H1 (cell line): ENCODE data around the gene TERB1. TPM values are rescaled to one million over a fixed set of nuclear protein-coding genes. Genes with fewer than 3 reads are reported as not detected.

Source experiments
- CTCF ChIA-PET: fragments of 300-600 bp; sonication (Branson Sonifier 250); formaldehyde crosslinking; loops from one replicate; lab custom pipeline; 2021; ENCODE audit not compliant: partially characterized antibody; lab: Charles Lee
- POLR2A ChIA-PET: fragments of 300-600 bp; sonication (Branson Sonifier 250); formaldehyde crosslinking; loops from one replicate; lab custom pipeline; 2021; ENCODE audit warnings: inconsistent platforms; ENCODE audit not compliant: partially characterized antibody; lab: Charles Lee
- DNase-seq, 2 experiments: peaks; one replicate each; pipeline versions ENCODE4 v3.0.0 to v3.0.0-alpha.2; 2010 to 2022; ENCODE audit warnings: low spot score in 2 of 2, low read depth in 1 of 2, mixed read lengths in 1 of 2
- FAIRE-seq: peaks from 2 replicates; lab custom pipeline; 2011; peaks lifted over from hg19 to GRCh38; lab: Jason Lieb, UNC
- H2AFZ ChIP-seq: 2 replicates; pipeline ENCODE4 v1.8.1; 2012; ENCODE audit warnings: low read length, inconsistent platforms
- H2AK5ac ChIP-seq: 2 replicates; pipeline ENCODE4 v1.6.1; 2013; ENCODE audit warnings: low read depth, low read length
- H2BK120ac ChIP-seq: replicated peaks from 2 replicates; pipeline ENCODE3; 2013; ENCODE audit warnings: low read depth, low read length, inconsistent platforms
- H2BK12ac ChIP-seq: 2 replicates; pipeline ENCODE4 v1.6.1; 2013; ENCODE audit warnings: low read depth, low read length
- H2BK15ac ChIP-seq: 2 replicates; pipeline ENCODE4 v1.6.1; 2013; ENCODE audit warnings: low read length
- H2BK20ac ChIP-seq: 2 replicates; pipeline ENCODE4 v1.6.1; 2013; ENCODE audit warnings: low read length
- H2BK5ac ChIP-seq: 2 replicates; pipeline ENCODE4 v1.6.1; 2013; ENCODE audit warnings: low read depth, low read length
- H3K14ac ChIP-seq: 2 replicates; pipeline ENCODE4 v1.6.1; 2013; ENCODE audit warnings: inconsistent platforms; ENCODE audit not compliant: insufficient read length
- H3K18ac ChIP-seq: 2 replicates; pipeline ENCODE4 v1.6.1; 2013; ENCODE audit warnings: low read length; ENCODE audit errors: extremely low read depth
- H3K23ac ChIP-seq: 2 replicates; pipeline ENCODE4 v1.6.1; 2013; ENCODE audit warnings: inconsistent platforms; ENCODE audit not compliant: insufficient read length
- H3K23me2 ChIP-seq: 2 replicates; pipeline ENCODE4 v1.6.1; 2013; ENCODE audit warnings: low read depth, low read length
- H3K27ac ChIP-seq: 2 replicates; pipeline ENCODE4 v1.6.1; 2011; ENCODE audit warnings: low read depth, low read length, inconsistent platforms
- H3K27me3 ChIP-seq, 4 experiments: replicated peaks in 1 of 4; 1 replicate in 1 of 4; 2 replicates in 3 of 4; pipeline versions ENCODE4 v1.6.1 to v1.8.1; 2011 to 2013; ENCODE audit warnings: low read length in 3 of 4, mild to moderate bottlenecking in 3 of 4, inconsistent platforms in 2 of 4, mixed read lengths in 2 of 4, moderate library complexity in 1 of 4; ENCODE audit not compliant: control insufficient read depth in 3 of 4, insufficient read depth in 3 of 4; ENCODE audit errors: extremely low read depth in 1 of 4
- H3K36me3 ChIP-seq, 4 experiments: 2 replicates each; pipeline versions ENCODE4 v1.6.1 to v1.8.1; 2011 to 2013; ENCODE audit warnings: mild to moderate bottlenecking in 4 of 4, low read length in 3 of 4, moderate library complexity in 2 of 4, control low read depth in 1 of 4, inconsistent platforms in 1 of 4; ENCODE audit not compliant: insufficient read depth in 4 of 4, control insufficient read depth in 2 of 4
- H3K4ac ChIP-seq: replicated peaks from 2 replicates; pipeline ENCODE3; 2013; ENCODE audit warnings: low read length, low read depth, mixed read lengths, inconsistent platforms; ENCODE audit not compliant: insufficient read length
- H3K4me1 ChIP-seq, 4 experiments: replicated peaks in 1 of 4; 1 replicate in 1 of 4; 2 replicates in 3 of 4; pipeline versions ENCODE4 v1.6.1 to v1.8.1; 2011 to 2013; ENCODE audit warnings: low read length in 3 of 4, inconsistent platforms in 2 of 4, mixed read lengths in 1 of 4; ENCODE audit not compliant: insufficient read depth in 4 of 4, control insufficient read depth in 3 of 4
- H3K4me2 ChIP-seq, 2 experiments: 2 replicates each; pipeline versions ENCODE4 v1.6.1 to v1.8.1; 2011 to 2013; ENCODE audit warnings: low read depth in 2 of 2, low read length in 2 of 2, control low read depth in 1 of 2, inconsistent platforms in 1 of 2, mild to moderate bottlenecking in 1 of 2; ENCODE audit not compliant: insufficient read depth in 1 of 2
- H3K4me3 ChIP-seq, 4 experiments: fragments of 200-600, 300-600 bp in 1 of 4; sonication (generic), shearing (Covaris generic), sonication (Bioruptor Twin) in 1 of 4; 2 replicates each; pipeline versions ENCODE4 v1.5.1 to v1.8.1; 2011 to 2016; ENCODE audit warnings: low read length in 4 of 4, low read depth in 3 of 4, control low read depth in 2 of 4, inconsistent platforms in 2 of 4, mild to moderate bottlenecking in 2 of 4, mixed read lengths in 1 of 4, moderate library complexity in 1 of 4; ENCODE audit not compliant: insufficient read depth in 2 of 4; ENCODE audit errors: extremely low read depth in 1 of 4
- H3K56ac ChIP-seq: replicated peaks from 2 replicates; pipeline ENCODE3; 2013; ENCODE audit warnings: low read depth, mild to moderate bottlenecking, mixed read lengths, low read length, inconsistent platforms; ENCODE audit not compliant: insufficient read length
- H3K79me1 ChIP-seq: 2 replicates; pipeline ENCODE4 v1.6.1; 2013; ENCODE audit warnings: low read depth, low read length, control low read depth
- H3K79me2 ChIP-seq, 2 experiments: 2 replicates each; pipeline versions ENCODE4 v1.6.1 to v1.8.1; 2012 to 2013; ENCODE audit warnings: low read length in 2 of 2, mild to moderate bottlenecking in 2 of 2, inconsistent platforms in 1 of 2; ENCODE audit not compliant: insufficient read depth in 2 of 2, control insufficient read depth in 1 of 2
- H3K9ac ChIP-seq, 4 experiments: replicated peaks in 1 of 4; 1 replicate in 1 of 4; 2 replicates in 3 of 4; pipeline versions ENCODE4 v1.6.1 to v1.8.1; 2011 to 2013; ENCODE audit warnings: low read depth in 3 of 4, low read length in 3 of 4, control low read depth in 2 of 4, mild to moderate bottlenecking in 2 of 4, moderate library complexity in 2 of 4, inconsistent platforms in 1 of 4; ENCODE audit errors: extremely low read depth in 1 of 4
- H3K9me3 ChIP-seq, 2 experiments: 2 replicates each; pipeline versions ENCODE4 v1.6.1 to v1.8.1; 2012 to 2013; ENCODE audit warnings: mild to moderate bottlenecking in 2 of 2, moderate library complexity in 2 of 2, control low read depth in 1 of 2, inconsistent platforms in 1 of 2, low read depth in 1 of 2, low read length in 1 of 2, mixed read lengths in 1 of 2; ENCODE audit not compliant: insufficient read depth in 2 of 2
- H4K20me1 ChIP-seq, 2 experiments: replicated peaks in 1 of 2; 2 replicates each; pipeline versions ENCODE3 to v1.8.1; 2011 to 2013; ENCODE audit warnings: inconsistent platforms in 2 of 2, low read length in 2 of 2, mild to moderate bottlenecking in 1 of 2; ENCODE audit not compliant: insufficient read depth in 2 of 2, control insufficient read depth in 1 of 2
- H4K5ac ChIP-seq: 2 replicates; pipeline ENCODE4 v1.6.1; 2013; ENCODE audit warnings: low read length, low read depth, mixed read lengths, inconsistent platforms; ENCODE audit not compliant: insufficient read length
- H4K8ac ChIP-seq: 2 replicates; pipeline ENCODE4 v1.8.0; 2013; ENCODE audit warnings: mild to moderate bottlenecking, moderate library complexity, low read length, inconsistent platforms; ENCODE audit not compliant: insufficient read depth; ENCODE audit errors: extremely low read depth
- H4K91ac ChIP-seq: replicated peaks from 2 replicates; pipeline ENCODE3; 2013; ENCODE audit warnings: low read length, mixed read lengths, inconsistent platforms; ENCODE audit not compliant: insufficient read length
- CHD2 ChIP-seq: IDR thresholded peaks from 2 replicates; pipeline ENCODE4 v1.6.1; 2012; ENCODE audit warnings: low read length, improper control_type of control experiment
- HDAC2 ChIP-seq, 2 experiments: fragments of 300-600 bp in 1 of 2; sonication (generic) in 1 of 2; IDR thresholded peaks; 2 replicates each; pipeline ENCODE4 v1.6.1; 2011 to 2012; ENCODE audit warnings: low read depth in 2 of 2, low read length in 2 of 2, mild to moderate bottlenecking in 2 of 2, moderate library complexity in 2 of 2, borderline replicate concordance in 1 of 2, inconsistent platforms in 1 of 2
- PHF8 ChIP-seq: fragments of 200-600 bp; sonication (generic); conservative IDR thresholded peaks from 2 replicates; pipeline ENCODE4 v1.7.1; 2012; ENCODE audit warnings: low read depth, mild to moderate bottlenecking, inconsistent platforms, low read length, moderate library complexity
- RBBP5 ChIP-seq: IDR thresholded peaks from 2 replicates; pipeline ENCODE4 v1.7.1; 2012; ENCODE audit warnings: low read depth, mild to moderate bottlenecking, inconsistent platforms, low read length, moderate library complexity, borderline replicate concordance
- RNF2 ChIP-seq: fragments of 200-900, 300-1000 bp; sonication (generic); IDR thresholded peaks from 2 replicates; pipeline ENCODE4 v1.7.1; 2016; ENCODE audit warnings: borderline replicate concordance, low read depth, mild to moderate bottlenecking, antibody characterized with exemption, low read length; ENCODE audit not compliant: poor library complexity, severe bottlenecking; ENCODE audit errors: missing control alignments
- SIN3A ChIP-seq, 2 experiments: IDR thresholded peaks in 1 of 2; conservative IDR thresholded peaks in 1 of 2; 2 replicates each; pipeline ENCODE4 v1.6.1; 2011 to 2012; ENCODE audit warnings: low read length in 2 of 2, improper control_type of control experiment in 1 of 2, low read depth in 1 of 2, mild to moderate bottlenecking in 1 of 2
- SP1 ChIP-seq: IDR thresholded peaks from 2 replicates; pipeline ENCODE4 v1.6.1; 2011; ENCODE audit warnings: low read depth, low read length
- SP2 ChIP-seq: IDR thresholded peaks from 2 replicates; pipeline ENCODE4 v1.6.1; 2012; ENCODE audit warnings: mild to moderate bottlenecking, low read length, inconsistent platforms
- SUZ12 ChIP-seq: fragments of 200-600 bp; sonication (generic); IDR thresholded peaks from 2 replicates; pipeline ENCODE4 v1.6.1; 2012; ENCODE audit warnings: mild to moderate bottlenecking, inconsistent platforms, low read length, moderate library complexity, mixed read lengths
- TAF7 ChIP-seq: optimal IDR thresholded peaks from 2 replicates; pipeline ENCODE3; 2011; ENCODE audit warnings: low read depth, mild to moderate bottlenecking, inconsistent platforms, low read length, moderate library complexity, borderline replicate concordance
- TBP ChIP-seq: IDR thresholded peaks from 2 replicates; pipeline ENCODE4 v1.6.1; 2011; ENCODE audit warnings: low read depth, low read length, improper control_type of control experiment
- polyA plus RNA-seq, 7 experiments: library from polyadenylated mRNA; depleted of rRNA in 3 of 7; stranded (reverse) in 5 of 7; unstranded in 2 of 7; fragments of >200 nt in 5 of 7; fragments of 200-250 nt in 2 of 7; gene quantifications; 1 replicate in 5 of 7; 2 replicates in 1 of 7; 4 replicates in 1 of 7; pipeline versions ENCODE4 v1.2.1 to v1.2.3, GENCODE V29; 2011 to 2013; ENCODE audit warnings: missing spikeins in 2 of 7, mixed read lengths in 2 of 7
- total RNA-seq: library from RNA; stranded (reverse); fragmentation: NEBNext Ultra II Directional; extraction: Animal tissue kit (Norgen Biotek cat#: 25700); gene quantifications from 2 replicates; pipeline ENCODE4 v1.2.1, GENCODE V29; 2021

The TERB1 gene
- total and polyA plus RNA-seq, 2 of the 8 experiments (the other 6 are each of a cell fraction or from before 2014, with no cell fraction given), result not detected

- H4K20me1 ChIP-seq, result peaks cover 0 to 2% of the 10 kb centered on the region in 2 experiments
- H3K4me1 ChIP-seq, result peaks cover 0 to 1% (median under 1%) of the 10 kb centered on the region in 4 experiments; a peak in 2 of 7 replicates
- H2AFZ ChIP-seq, result no peak overlapping the region
- FAIRE-seq (no peak), DNase-seq (no peak)
- H2BK12ac ChIP-seq, result no peak overlapping the region
- H3K9me3 ChIP-seq, result no peaks in the 10 kb centered on the region
- H4K5ac ChIP-seq, result no peak overlapping the region
- ChIA-PET CTCF (interaction anchor here (1.1 to 4.1 kb wide), 6 partner anchors 9 to 61 kb away, joined by 3 to 21 read pairs (median 3); no protein-coding TSS in a partner anchor), POLR2A (interaction anchor here (1.2 to 1.9 kb wide), 4 partner anchors 9 to 14 kb away, joined by 3 to 7 read pairs (median 4); no protein-coding TSS in a partner anchor)
- H3K27ac ChIP-seq, result no peak overlapping the region
- H3K23ac ChIP-seq, result no peak overlapping the region
- H3K4ac ChIP-seq, result no peak overlapping the region
- no peak overlapping the region for H4K8ac ChIP-seq
- no peak overlapping the region for H2BK20ac ChIP-seq
- H3K9ac ChIP-seq, result no peak overlapping the region
- H3K36me3 ChIP-seq, result no peaks in the 10 kb centered on the region
- H2BK5ac ChIP-seq, result no peak overlapping the region
- no peak overlapping the region for H3K4me3 ChIP-seq
- H3K18ac ChIP-seq, result no peak overlapping the region
- H3K14ac ChIP-seq, result no peak overlapping the region
- H3K79me1 ChIP-seq, result no peaks in the 10 kb centered on the region; the same call in 1 of the 2 replicates
- H3K4me2 ChIP-seq, result no peak overlapping the region
- H3K56ac ChIP-seq, result no peak overlapping the region
- H4K91ac ChIP-seq, result no peak overlapping the region
- no peaks in the 10 kb centered on the region for H3K79me2 ChIP-seq
- no peak overlapping the region for H2BK15ac ChIP-seq
- H3K27me3 ChIP-seq, result no peaks in the 10 kb centered on the region
- no peak overlapping the region for H2BK120ac ChIP-seq
- 0 out of 2 replicates have a peak, but pooled peaks cover 2% of the 10 kb centered on the region for H3K23me2 ChIP-seq
- no peak overlapping the region for H2AK5ac ChIP-seq
- no peak for TF ChIP-seq RNF2
- no peak for TF ChIP-seq SIN3A (conservative IDR thresholded peaks at IDR 0.05 in 1 of 2, IDR thresholded peaks at IDR 0.05 in 1 of 2; ENCODE audit: low read depth in 1 of 2, low read length in 2 of 2)
- TF ChIP-seq HDAC2 (IDR thresholded peaks at IDR 0.05; ENCODE audit: borderline replicate concordance in 1 of 2, low read depth in 2 of 2, low read length in 2 of 2), result no peak
- TF ChIP-seq CHD2, result no peak
- TF ChIP-seq TAF7, result no peak
- no peak for TF ChIP-seq SUZ12
- TF ChIP-seq PHF8, result no peak
- no peak for TF ChIP-seq SP1
- TF ChIP-seq SP2, result no peak
- TF ChIP-seq TBP, result no peak
- no peak for TF ChIP-seq RBBP5
Observed at GRCh38 chr16:66711581-66711980, 89.8 kb downstream of the TERB1 start.
